Gastrocnemius medialis (tissue), 4 donors: Measurements from ENCODE around the gene CCDC188. TPM values are rescaled to one million over a fixed set of nuclear protein-coding genes. Genes with fewer than 3 reads are reported as not detected.

Source experiments
- ATAC-seq, 2 donors: fragments of 150-250 bp; one replicate each; pipeline ENCODE4 v1.9.1; 2016
- DNase-seq, 2 donors: peaks; one replicate each; pipeline ENCODE4 v3.0.0-alpha.2; 2019
- H3K27ac ChIP-seq, 4 donors: fragments of 200-600 bp; sonication (generic); 1 replicate in 1 of 4; 2 replicates in 3 of 4; pipeline ENCODE4 v1.5.1; 2016 to 2018; ENCODE audit warnings: mild to moderate bottlenecking in 2 of 4, moderate library complexity in 1 of 4
- H3K27me3 ChIP-seq, 3 donors: fragments of 200-600 bp; sonication (generic) in 2 of 3; 1 replicate in 1 of 3; 2 replicates in 2 of 3; pipeline versions ENCODE4 v1.5.1 to v1.6.0; 2016 to 2019; ENCODE audit warnings: mild to moderate bottlenecking in 1 of 3, moderate library complexity in 1 of 3
- H3K36me3 ChIP-seq, 2 donors: fragments of 200-600 bp; sonication (generic) in 1 of 2; one replicate each; pipeline ENCODE4 v1.5.1; 2017 to 2018
- H3K4me1 ChIP-seq, 2 donors: fragments of 200-600 bp; sonication (generic) in 1 of 2; one replicate each; pipeline ENCODE4 v1.5.1; 2016 to 2017; ENCODE audit warnings: mild to moderate bottlenecking in 2 of 2
- H3K4me3 ChIP-seq, 4 donors: fragments of 200-600 bp; sonication (generic) in 3 of 4; 1 replicate in 1 of 4; 2 replicates in 3 of 4; pipeline ENCODE4 v1.5.1; 2016 to 2019; ENCODE audit warnings: mild to moderate bottlenecking in 2 of 4
- H3K9me3 ChIP-seq, 3 donors: fragments of 200-600 bp; sonication (generic) in 2 of 3; 1 replicate in 1 of 3; 2 replicates in 2 of 3; pipeline ENCODE4 v1.5.1; 2016 to 2019
- POLR2A ChIP-seq, 2 donors: fragments of 450-650 bp; IDR thresholded peaks; one replicate each; pipeline ENCODE4 v1.6.1; 2017; ENCODE audit warnings: antibody characterized with exemption in 2 of 2, mild to moderate bottlenecking in 2 of 2, moderate library complexity in 2 of 2
- in situ Hi-C, 4 donors: fragments of 200-750 bp; cut with MboI; loops; one replicate each; pipeline versions ENCODE4 v1.15.0 to v1.8.0; 2017; ENCODE audit warnings: low sequenced_read_pairs in 4 of 4
- intact Hi-C: fragments of 100-400 bp; cut with DNase I; formaldehyde crosslinking; loops from one replicate; pipeline ENCODE4 v1.15.1; 2023; ENCODE audit warnings: low total_unique reads
- total RNA-seq, 4 donors: library from RNA; depleted of rRNA; stranded (reverse); fragments of >200 nt; gene quantifications; one replicate each; pipeline versions ENCODE4 v1.1.0 to v1.2.3, GENCODE V29; 2016
- TF ChIP-seq, protein P1 (sequence below), 5 experiments: fragments of 450-650 bp in 3 of 5; fragments of 200-600 bp in 2 of 5; sonication (generic) in 2 of 5; IDR thresholded peaks in 4 of 5; conservative IDR thresholded peaks in 1 of 5; 1 replicate in 4 of 5; 2 replicates in 1 of 5; pipeline ENCODE4 v1.5.1; 2016 to 2019; ENCODE audit warnings: antibody characterized with exemption in 5 of 5, mild to moderate bottlenecking in 3 of 5, moderate library complexity in 3 of 5

Gene CCDC188
- total RNA-seq, 4 donors from 2014 or later, result 0.82 to 3.5 TPM; not detected in 2

DNA sequence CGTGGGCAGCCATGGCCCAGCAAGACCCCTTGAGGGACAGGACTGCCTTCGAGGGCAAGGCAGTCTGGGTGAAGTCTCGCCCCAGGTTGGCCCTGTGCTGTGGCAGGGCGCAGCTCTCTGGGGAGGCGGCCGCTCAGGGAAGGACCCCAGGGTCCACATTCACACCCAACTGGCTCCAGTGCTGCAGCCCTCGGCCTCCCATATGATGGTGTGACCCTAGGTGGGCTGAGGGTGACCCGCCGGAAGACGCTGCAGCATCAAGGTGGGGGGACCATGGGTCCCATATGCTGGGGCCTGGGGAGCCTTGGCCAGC lies 28.0 kb upstream of the CCDC188 start:
- ATAC-seq (no peak), DNase-seq (no peak)
- Histone ChIP-seq H3K27ac (no peak overlapping the region), H3K36me3 (no peaks in the 10 kb centered on the region), H3K4me1 (no peaks in the 10 kb centered on the region), H3K4me3 (no peak overlapping the region), H3K27me3 (no peaks in the 10 kb centered on the region), H3K9me3 (no peaks in the 10 kb centered on the region)
- intact Hi-C loops, result loop anchor here (10.0 kb wide), 1 partner anchor 66 kb away; no protein-coding TSS in a partner anchor
- in situ Hi-C loops, result no loop called here
- TF ChIP-seq, protein P1, sequence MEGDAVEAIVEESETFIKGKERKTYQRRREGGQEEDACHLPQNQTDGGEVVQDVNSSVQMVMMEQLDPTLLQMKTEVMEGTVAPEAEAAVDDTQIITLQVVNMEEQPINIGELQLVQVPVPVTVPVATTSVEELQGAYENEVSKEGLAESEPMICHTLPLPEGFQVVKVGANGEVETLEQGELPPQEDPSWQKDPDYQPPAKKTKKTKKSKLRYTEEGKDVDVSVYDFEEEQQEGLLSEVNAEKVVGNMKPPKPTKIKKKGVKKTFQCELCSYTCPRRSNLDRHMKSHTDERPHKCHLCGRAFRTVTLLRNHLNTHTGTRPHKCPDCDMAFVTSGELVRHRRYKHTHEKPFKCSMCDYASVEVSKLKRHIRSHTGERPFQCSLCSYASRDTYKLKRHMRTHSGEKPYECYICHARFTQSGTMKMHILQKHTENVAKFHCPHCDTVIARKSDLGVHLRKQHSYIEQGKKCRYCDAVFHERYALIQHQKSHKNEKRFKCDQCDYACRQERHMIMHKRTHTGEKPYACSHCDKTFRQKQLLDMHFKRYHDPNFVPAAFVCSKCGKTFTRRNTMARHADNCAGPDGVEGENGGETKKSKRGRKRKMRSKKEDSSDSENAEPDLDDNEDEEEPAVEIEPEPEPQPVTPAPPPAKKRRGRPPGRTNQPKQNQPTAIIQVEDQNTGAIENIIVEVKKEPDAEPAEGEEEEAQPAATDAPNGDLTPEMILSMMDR (IDR thresholded peaks at IDR 0.05 in 4 of 5, conservative IDR thresholded peaks at IDR 0.05 in 1 of 5), result no peak
- no peak for TF ChIP-seq POLR2A (IDR thresholded peaks at IDR 0.05)

DNA sequence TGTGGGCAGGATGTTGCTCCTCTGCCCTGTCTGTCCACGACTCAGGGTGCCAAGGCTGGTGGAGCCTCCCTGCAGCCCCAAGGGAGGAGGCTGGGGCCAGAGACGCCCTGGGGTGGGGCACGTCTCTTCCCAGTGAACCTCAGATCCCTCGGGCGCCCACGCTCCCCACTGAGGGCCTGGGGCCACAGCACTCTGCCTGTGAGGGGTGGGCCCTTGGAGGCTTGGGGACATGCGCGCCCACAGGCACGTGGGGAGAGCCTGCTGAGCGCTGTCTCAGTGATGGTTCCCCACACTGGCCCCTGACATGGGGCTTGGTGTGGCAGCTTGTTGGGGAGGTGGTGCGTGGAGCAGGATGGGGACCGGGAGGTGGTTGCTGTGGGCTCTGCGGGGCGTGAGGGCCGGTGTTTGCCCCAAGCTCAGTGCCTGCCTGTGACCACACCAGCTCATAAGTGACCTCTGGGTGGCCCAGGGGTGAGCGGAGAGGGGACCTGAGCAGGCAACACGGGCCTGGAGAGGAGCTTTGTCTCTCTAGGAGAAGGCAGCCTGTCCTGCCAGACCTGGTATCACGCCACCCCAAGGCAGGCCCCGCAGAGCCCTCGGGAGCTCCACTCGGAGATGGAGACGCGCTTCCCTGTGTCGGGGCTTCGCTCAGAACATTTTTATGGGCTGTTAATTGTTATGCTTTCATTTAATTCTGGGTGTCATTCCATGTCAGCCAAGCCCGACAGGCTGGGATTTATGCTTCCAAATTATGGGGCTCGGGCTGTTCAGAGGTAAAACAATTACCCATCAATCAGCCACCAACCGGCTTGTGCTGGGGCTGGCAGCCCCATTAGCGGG lies 27.4 kb upstream of the CCDC188 start:
- no peak for DNase-seq
- no peaks in the 10 kb centered on the region for H3K36me3 ChIP-seq
- intact Hi-C loops, result loop anchor here (10.0 kb wide), 1 partner anchor 67 kb away; no protein-coding TSS in a partner anchor

DNA sequence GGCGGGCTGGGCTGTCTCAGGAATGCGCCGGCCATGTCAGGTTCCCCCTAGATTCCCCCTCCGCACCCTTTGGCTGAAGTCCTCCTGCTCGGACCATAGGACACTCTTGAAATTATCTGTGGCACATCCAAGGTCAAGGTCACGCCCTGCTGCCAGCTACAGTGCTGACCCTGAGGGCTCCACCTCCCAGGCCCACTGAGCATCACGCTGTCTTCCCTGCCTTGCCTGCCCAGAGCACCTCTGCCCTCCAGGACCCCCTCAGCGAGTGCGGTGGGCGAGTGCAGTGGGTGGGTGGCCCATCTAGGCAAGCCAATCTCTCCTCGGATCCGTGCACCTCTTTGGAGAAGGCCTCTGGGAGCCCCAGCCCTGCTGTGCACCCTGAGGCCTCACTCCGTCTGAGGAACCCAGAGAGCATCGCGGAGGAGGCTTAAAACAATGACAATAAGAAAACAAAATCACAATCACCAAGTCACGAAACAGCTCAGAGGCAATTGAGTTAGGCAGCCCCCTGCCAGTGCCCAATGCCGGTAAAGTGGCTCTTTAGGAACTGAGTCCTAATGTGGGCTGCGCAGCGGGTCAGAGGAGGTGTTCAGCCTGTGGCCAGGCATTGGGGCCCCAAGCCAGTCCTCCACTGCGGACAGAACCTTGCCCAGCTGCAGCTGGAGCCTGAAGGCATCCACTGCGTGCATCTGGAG lies 26.5 kb upstream of the CCDC188 start:
- in situ Hi-C loops (no loop called here), intact Hi-C loops (loop anchor here (10.0 kb wide), 1 partner anchor 67 kb away; no protein-coding TSS in a partner anchor)
- TF ChIP-seq, protein P1 (IDR thresholded peaks at IDR 0.05 in 4 of 5, conservative IDR thresholded peaks at IDR 0.05 in 1 of 5), result no peak
- TF ChIP-seq POLR2A (IDR thresholded peaks at IDR 0.05), result no peak
- H3K9me3 ChIP-seq, result no peaks in the 10 kb centered on the region
- no peaks in the 10 kb centered on the region for H3K36me3 ChIP-seq
- DNase-seq, result no peak
- no peak overlapping the region for H3K27ac ChIP-seq
- no peaks in the 10 kb centered on the region for H3K4me1 ChIP-seq
- no peaks in the 10 kb centered on the region for H3K27me3 ChIP-seq
- H3K4me3 ChIP-seq, result no peak overlapping the region
- no peak for ATAC-seq

More for the DNA sequence above, 27.4 kb upstream of the CCDC188 start:
- Histone ChIP-seq H3K27me3 (no peaks in the 10 kb centered on the region), H3K9me3 (no peaks in the 10 kb centered on the region), H3K4me1 (no peaks in the 10 kb centered on the region), H3K4me3 (no peak overlapping the region), H3K27ac (no peak overlapping the region)
- ATAC-seq, result no peak
- no peak for TF ChIP-seq POLR2A (IDR thresholded peaks at IDR 0.05)
- TF ChIP-seq, protein P1 (IDR thresholded peaks at IDR 0.05 in 4 of 5, conservative IDR thresholded peaks at IDR 0.05 in 1 of 5), result no peak
- in situ Hi-C loops, result no loop called here

DNA sequence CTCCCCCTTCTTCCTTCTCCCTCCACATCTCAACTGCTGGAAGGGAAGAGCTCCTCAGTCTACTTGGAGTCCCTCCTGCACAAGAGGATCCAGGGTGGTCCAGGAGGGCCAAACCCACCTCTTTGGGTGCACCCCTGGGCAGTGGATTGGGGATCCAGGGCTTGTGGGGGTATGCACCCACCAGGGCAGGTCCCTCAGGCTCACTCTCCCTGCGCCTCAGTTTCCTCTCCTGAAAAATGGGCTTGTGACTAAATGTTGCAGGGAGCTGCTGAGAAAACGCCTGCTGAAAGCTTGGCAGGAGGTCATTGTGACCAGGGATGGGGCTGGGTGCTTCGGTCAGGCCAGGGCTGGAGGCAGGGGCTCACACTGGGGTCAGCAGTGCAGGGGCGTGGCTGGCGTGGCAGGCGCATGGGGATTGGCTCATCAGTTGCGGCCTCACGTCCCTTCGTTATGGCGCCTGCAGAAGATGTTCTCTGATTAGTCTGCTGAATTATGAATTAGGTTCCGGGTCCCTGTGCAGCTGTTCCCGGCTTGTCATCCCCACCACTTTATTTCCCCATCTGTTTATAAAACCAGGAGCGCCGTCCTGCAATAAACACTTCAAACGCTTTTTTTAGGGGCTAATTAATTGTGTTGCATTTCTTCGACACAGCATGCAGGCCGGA lies 25.7 kb upstream of the CCDC188 start:
- Histone ChIP-seq H3K27ac (no peak overlapping the region), H3K9me3 (no peaks in the 10 kb centered on the region), H3K36me3 (no peaks in the 10 kb centered on the region), H3K4me1 (no peaks in the 10 kb centered on the region), H3K27me3 (no peaks in the 10 kb centered on the region), H3K4me3 (no peak overlapping the region)
- intact Hi-C loops, result loop anchor here (10.0 kb wide), 1 partner anchor 68 kb away; no protein-coding TSS in a partner anchor
- ATAC-seq (no peak), DNase-seq (no peak)
- in situ Hi-C loops, result no loop called here
- no peak for TF ChIP-seq POLR2A (IDR thresholded peaks at IDR 0.05)
- TF ChIP-seq, protein P1 (IDR thresholded peaks at IDR 0.05 in 4 of 5, conservative IDR thresholded peaks at IDR 0.05 in 1 of 5), result no peak
